Measurements from ENCODE around the gene CFAP46.

- no peak for TF ChIP-seq CTCF (conservative IDR thresholded peaks at IDR 0.05; ENCODE audit: low read length)
- no peak for TF ChIP-seq EZH2phosphoT487 (IDR thresholded peaks at IDR 0.05; ENCODE audit: borderline replicate concordance)
These were observed 18.1 kb downstream of the CFAP46 start for GRCh38 chr10:132924046-132924952.
